Upper lobe of left lung (tissue), 6 donors: ENCODE data around the gene PRDM16. TPM values are rescaled to one million over a fixed set of nuclear protein-coding genes. Genes with fewer than 3 reads are reported as not detected.

Experiments used
- ATAC-seq, 2 donors: fragments of 200-7000 bp; cut with Tn5 transposase; one replicate each; pipeline ENCODE4 v1.9.1; 2022; ENCODE audit warnings: mild to moderate bottlenecking in 2 of 2, moderate library complexity in 2 of 2; ENCODE audit not compliant: low FRiP score in 2 of 2
- DNase-seq, 2 donors: peaks; one replicate each; pipeline ENCODE4 v3.0.0-alpha.2; 2019 to 2020
- H3K27ac ChIP-seq, 4 donors: fragments of 200-600 bp; sonication (generic); one replicate each; pipeline ENCODE4 v1.5.1; 2016 to 2019
- H3K27me3 ChIP-seq, 4 donors: fragments of 200-600 bp; sonication (generic); one replicate each; pipeline ENCODE4 v1.5.1; 2017 to 2019
- H3K36me3 ChIP-seq, 4 donors: fragments of 200-600 bp; sonication (generic); one replicate each; pipeline ENCODE4 v1.5.1; 2016 to 2019
- H3K4me1 ChIP-seq, 4 donors: fragments of 200-600 bp; sonication (generic); one replicate each; pipeline ENCODE4 v1.5.1; 2018 to 2019
- H3K4me3 ChIP-seq, 4 donors: fragments of 200-600 bp; sonication (generic); one replicate each; pipeline ENCODE4 v1.5.1; 2017 to 2019; ENCODE audit warnings: mild to moderate bottlenecking in 2 of 4, moderate library complexity in 1 of 4
- H3K9me3 ChIP-seq, 4 donors: fragments of 200-600 bp; sonication (generic); one replicate each; pipeline ENCODE4 v1.5.1; 2018 to 2019
- CTCF ChIP-seq, 6 experiments: fragments of 450-650 bp in 4 of 6; fragments of 200-600 bp in 2 of 6; sonication (generic) in 2 of 6; IDR thresholded peaks; one replicate each; pipeline ENCODE4 v1.5.1; 2016 to 2019; ENCODE audit warnings: antibody characterized with exemption in 6 of 6
- EP300 ChIP-seq, 4 donors: sonication (generic); formaldehyde crosslinking; IDR thresholded peaks; one replicate each; pipeline ENCODE4 v1.5.1; 2017; ENCODE audit warnings: antibody characterized with exemption in 4 of 4, control low read depth in 2 of 4
- POLR2A ChIP-seq, 4 donors: fragments of 450-650 bp; IDR thresholded peaks; one replicate each; pipeline ENCODE4 v1.5.1; 2016 to 2017; ENCODE audit warnings: antibody characterized with exemption in 4 of 4, mild to moderate bottlenecking in 2 of 4
- POLR2AphosphoS5 ChIP-seq, 2 donors: sonication (generic); formaldehyde crosslinking; IDR thresholded peaks; one replicate each; pipeline ENCODE4 v1.5.1; 2017; ENCODE audit warnings: antibody characterized with exemption in 2 of 2
- WGBS, 2 donors: methylation state at CpG; one replicate each; pipeline ENCODE4 v1.1.5; 2017 to 2018; 5-methylcytosine and 5-hydroxymethylcytosine counted together
- total RNA-seq, 6 donors: library from RNA; depleted of rRNA in 4 of 6; stranded (reverse); fragments of >200 nt in 4 of 6; gene quantifications; one replicate each; pipeline versions ENCODE4 v1.1.0 to v1.2.1, GENCODE V29; 2016 to 2021
- donor health status: DM: no; HTN: no; CAD: no; lungs with moderate emphysema.
- donor health status: DM: no; HTN: yes; CAD: no; lungs with severe emphysema.

PRDM16 gene
- total RNA-seq, 6 donors from 2014 or later, result 12.3 to 54.5 (median 21.2) TPM

- peak in 1 of 2 donors; percentile 82 for DNase-seq
- H3K4me3 ChIP-seq, result no peak overlapping the region
- H3K27ac ChIP-seq, result peak overlapping the region in 1 of 4 donors; percentile 7
- no peaks in the 10 kb centered on the region for H3K36me3 ChIP-seq
- H3K9me3 ChIP-seq, result no peaks in the 10 kb centered on the region
- TF ChIP-seq POLR2AphosphoS5 (IDR thresholded peaks at IDR 0.05), result no peak
- no peak for TF ChIP-seq CTCF (IDR thresholded peaks at IDR 0.05)
- no peak for TF ChIP-seq EP300 (IDR thresholded peaks at IDR 0.05)
- no peak for TF ChIP-seq POLR2A (IDR thresholded peaks at IDR 0.05)
- H3K4me1 ChIP-seq, result peaks cover 4 to 55% (median 40%) of the 10 kb centered on the region in 4 donors
- ATAC-seq, result no peak
- H3K27me3 ChIP-seq, result no peaks in the 10 kb centered on the region
- WGBS, 2 donors, result 86 to 88% methylated on average over 34 to 47 of the region's 47 CpGs
Measured at GRCh38 chr1:3125546-3126368, 56.8 kb downstream of the PRDM16 start.

GRCh38 chr1:3126756-3127678 is 58.0 kb downstream of the PRDM16 start:
- no peaks in the 10 kb centered on the region for H3K27me3 ChIP-seq
- H3K9me3 ChIP-seq, result no peaks in the 10 kb centered on the region
- peaks cover 4 to 54% (median 40%) of the 10 kb centered on the region in 4 donors for H3K4me1 ChIP-seq
- no peaks in the 10 kb centered on the region for H3K36me3 ChIP-seq
- H3K4me3 ChIP-seq, result peak overlapping the region in 1 of 4 donors; percentile 5
- no peak for ATAC-seq
- 63 to 67% methylated on average over 27 to 28 of the region's 28 CpGs for WGBS, 2 donors
- H3K27ac ChIP-seq, result peak overlapping the region; percentile 53 to 89 (median 76)
- TF ChIP-seq EP300 (IDR thresholded peaks at IDR 0.05), result no peak
- no peak for TF ChIP-seq CTCF (IDR thresholded peaks at IDR 0.05)
- no peak for TF ChIP-seq POLR2A (IDR thresholded peaks at IDR 0.05)
- TF ChIP-seq POLR2AphosphoS5 (IDR thresholded peaks at IDR 0.05), result no peak
- peak in 1 of 2 donors; percentile 55 for DNase-seq

GRCh38 chr1:3127738-3128137 is 58.7 kb downstream of the PRDM16 start:
- ATAC-seq (peak in 1 of 2 donors; percentile 4), DNase-seq (peak; percentile 62 to 80)
- Histone ChIP-seq H3K4me1 (peaks cover 4 to 54% (median 39%) of the 10 kb centered on the region in 4 donors), H3K4me3 (peak overlapping the region in 1 of 4 donors; percentile 5), H3K27ac (peak overlapping the region; percentile 53 to 89 (median 76)), H3K9me3 (no peaks in the 10 kb centered on the region), H3K36me3 (no peaks in the 10 kb centered on the region), H3K27me3 (no peaks in the 10 kb centered on the region)
- 63 to 71% methylated on average over 6 to 11 of the region's 12 CpGs for WGBS, 2 donors
- TF ChIP-seq EP300 (IDR thresholded peaks at IDR 0.05) (peak in 1 of 4 donors; percentile 9), CTCF (IDR thresholded peaks at IDR 0.05) (no peak), POLR2AphosphoS5 (IDR thresholded peaks at IDR 0.05) (no peak), POLR2A (IDR thresholded peaks at IDR 0.05) (no peak)

- peaks cover 4 to 61% (median 42%) of the 10 kb centered on the region in 4 donors for H3K4me1 ChIP-seq
- 74 to 78% methylated on average over 19 to 26 of the region's 26 CpGs for WGBS, 2 donors
- no peaks in the 10 kb centered on the region for H3K27me3 ChIP-seq
- H3K9me3 ChIP-seq, result no peaks in the 10 kb centered on the region
- DNase-seq, result peak in 1 of 2 donors; percentile 70
- ATAC-seq, result no peak
- no peaks in the 10 kb centered on the region for H3K36me3 ChIP-seq
- H3K27ac ChIP-seq, result peak overlapping the region in 3 of 4 donors; percentile 75 to 89 (median 77)
- H3K4me3 ChIP-seq, result no peak overlapping the region
- TF ChIP-seq CTCF (IDR thresholded peaks at IDR 0.05) (no peak), POLR2AphosphoS5 (IDR thresholded peaks at IDR 0.05) (no peak), EP300 (IDR thresholded peaks at IDR 0.05) (no peak), POLR2A (IDR thresholded peaks at IDR 0.05) (no peak)
Measured at GRCh38 chr1:3128431-3129132, 59.6 kb downstream of the PRDM16 start.
